K562 (cell line): Measurements from ENCODE around the gene TBCEL. TPM values are rescaled to one million over a fixed set of nuclear protein-coding genes. Genes with fewer than 3 reads are reported as not detected.

ENCODE experiments used
- ATAC-seq: fragments of 200-7000 bp; cut with Tn5 transposase; 3 replicates; pipeline ENCODE4 v1.9.1; 2020; ENCODE audit warnings: moderate library complexity
- BruUV-seq: library from RNA; stranded (reverse); fragments of 400-500 nt; replicated peaks from 2 replicates; lab custom pipeline; 2021; lab: Mats Ljungman, UMichigan
- CTCF ChIA-PET: fragments of 300-600 bp; formaldehyde crosslinking; extraction: SDS; loops from one replicate; lab custom pipeline; 2021; ENCODE audit warnings: low intra/inter-chr PET ratio; lab: Yijun Ruan, JAX
- POLR2A ChIA-PET: fragments of 300-600, 350-650 bp; sonication (Branson Sonifier 250); formaldehyde crosslinking; extraction: SDS; loops from one replicate; lab custom pipeline; 2021; ENCODE audit warnings: antibody characterized with exemption, inconsistent platforms; lab: Yijun Ruan, JAX
- DNase-seq, 4 experiments: peaks; one replicate each; pipeline versions ENCODE4 v3.0.0 to v3.0.0-alpha.2; 2011 to 2018; ENCODE audit warnings: low spot score in 3 of 4, mixed read lengths in 3 of 4; ENCODE audit errors: extremely low read depth in 1 of 4
- FAIRE-seq: peaks from 2 replicates; lab custom pipeline; 2011; peaks lifted over from hg19 to GRCh38; lab: Jason Lieb, UNC
- H2AFZ ChIP-seq: 2 replicates; pipeline ENCODE4 v1.6.0; 2011; ENCODE audit warnings: low read depth, low read length, control low read depth, inconsistent platforms
- H3K27ac ChIP-seq: fragments of 200-600 bp; 3 replicates; pipeline ENCODE4 v1.8.0; 2011; ENCODE audit warnings: low read depth, mild to moderate bottlenecking, control low read depth, inconsistent platforms, low read length, moderate library complexity, mixed read lengths; ENCODE audit errors: extremely low read depth
- H3K27me3 ChIP-seq, 2 experiments: fragments of 300-600 bp in 1 of 2; 2 replicates in 1 of 2; 3 replicates in 1 of 2; pipeline versions ENCODE4 v1.6.0 to v1.8.0; 2011; ENCODE audit warnings: inconsistent platforms in 2 of 2, low read length in 2 of 2, mild to moderate bottlenecking in 1 of 2, mixed read lengths in 1 of 2, moderate library complexity in 1 of 2; ENCODE audit not compliant: control insufficient read depth in 2 of 2, insufficient read depth in 2 of 2
- H3K36me3 ChIP-seq: fragments of 300-600 bp; 3 replicates; pipeline ENCODE4 v1.8.0; 2011; ENCODE audit warnings: mild to moderate bottlenecking, low read length, inconsistent platforms; ENCODE audit not compliant: control insufficient read depth, insufficient read depth
- H3K4me1 ChIP-seq, 2 experiments: fragments of 200-600 bp in 1 of 2; replicated peaks in 1 of 2; 2 replicates in 1 of 2; 3 replicates in 1 of 2; pipeline versions ENCODE4 v1.5.1 to v1.8.0; 2011; ENCODE audit warnings: inconsistent platforms in 2 of 2, low read length in 2 of 2, mild to moderate bottlenecking in 1 of 2, mixed read lengths in 1 of 2, moderate library complexity in 1 of 2; ENCODE audit not compliant: control insufficient read depth in 2 of 2, insufficient read depth in 2 of 2
- H3K4me2 ChIP-seq: 2 replicates; pipeline ENCODE4 v1.6.1; 2011; ENCODE audit warnings: low read length, control low read depth, inconsistent platforms, mixed read lengths; ENCODE audit not compliant: insufficient read depth
- H3K4me3 ChIP-seq: fragments of 200-600 bp; sonication (generic), shearing (Covaris generic); 2 replicates; pipeline ENCODE4 v1.5.1; 2016; ENCODE audit warnings: control low read depth, inconsistent platforms
- H3K79me2 ChIP-seq: fragments of 200-600 bp; 3 replicates; pipeline ENCODE4 v1.8.0; 2011; ENCODE audit warnings: low read length, inconsistent platforms; ENCODE audit not compliant: control insufficient read depth, insufficient read depth
- H3K9ac ChIP-seq, 2 experiments: 2 replicates each; pipeline versions ENCODE4 v1.6.0 to v1.6.1; 2011; ENCODE audit warnings: low read depth in 2 of 2, low read length in 2 of 2, control low read depth in 1 of 2, inconsistent platforms in 1 of 2, mild to moderate bottlenecking in 1 of 2, mixed read lengths in 1 of 2; ENCODE audit not compliant: insufficient read depth in 1 of 2
- H3K9me1 ChIP-seq: one replicate; pipeline ENCODE4 v1.6.0; 2011; ENCODE audit warnings: inconsistent platforms, mild to moderate bottlenecking, low read length, moderate library complexity; ENCODE audit not compliant: control insufficient read depth, insufficient read depth
- H3K9me3 ChIP-seq: replicated peaks from 2 replicates; pipeline ENCODE4 v1.5.1; 2011; ENCODE audit warnings: low read depth, low read length, inconsistent platforms; ENCODE audit not compliant: control insufficient read depth, insufficient read depth
- H4K20me1 ChIP-seq: replicated peaks from 2 replicates; pipeline ENCODE4 v1.6.1; 2011; ENCODE audit warnings: low read length, inconsistent platforms, mixed read lengths; ENCODE audit not compliant: control insufficient read depth, insufficient read depth
- BCOR ChIP-seq: fragments of 450-650 bp; IDR thresholded peaks from 2 replicates; pipeline ENCODE4 v1.6.1; 2016
- CAMTA2 ChIP-seq: fragments of 250-450 bp; sonication (Bioruptor Pico); conservative IDR thresholded peaks from 2 replicates; pipeline ENCODE4 v1.5.1; 2022
- EP300 ChIP-seq: IDR thresholded peaks from 2 replicates; pipeline ENCODE4 v1.6.1; 2012; ENCODE audit warnings: low read length, improper control_type of control experiment
- FOSL1 ChIP-seq: fragments of 200-800 bp; sonication (Bioruptor generic); conservative IDR thresholded peaks from 2 replicates; pipeline ENCODE4 v1.6.1; 2016; ENCODE audit warnings: missing genetic modification characterization, missing compliant biosample characterization
- GATA2 ChIP-seq: sonication (generic); formaldehyde crosslinking; IDR thresholded peaks from 2 replicates; pipeline ENCODE4 v1.4.0; 2020; ENCODE audit warnings: mild to moderate bottlenecking, missing genetic modification reagents
- GATAD2B ChIP-seq: fragments of 450-650 bp; IDR thresholded peaks from 2 replicates; pipeline ENCODE4 v1.6.1; 2017; ENCODE audit warnings: mild to moderate bottlenecking, borderline replicate concordance
- HDAC2 ChIP-seq: fragments of 450-650 bp; IDR thresholded peaks from 2 replicates; pipeline ENCODE4 v1.6.1; 2016; ENCODE audit warnings: mild to moderate bottlenecking
- MCM2 ChIP-seq: fragments of 450-650 bp; IDR thresholded peaks from 2 replicates; pipeline ENCODE4 v1.6.1; 2017; ENCODE audit warnings: low read depth, mild to moderate bottlenecking
- RBM39 ChIP-seq: fragments of 200-400 bp; formaldehyde crosslinking; optimal IDR thresholded peaks from 2 replicates; pipeline ENCODE3; 2018; ENCODE audit warnings: low read depth, low read length
- SRF ChIP-seq, 2 experiments: fragments of 250-450, 450-650 bp in 1 of 2; sonication (Bioruptor Pico) in 1 of 2; sonication (generic) in 1 of 2; formaldehyde crosslinking; IDR thresholded peaks; 2 replicates each; pipeline versions ENCODE4 v1.5.0 to v1.5.1; 2020 to 2022; ENCODE audit warnings: mild to moderate bottlenecking in 1 of 2, missing genetic modification reagents in 1 of 2
- SRSF3 ChIP-seq: fragments of 200-400 bp; formaldehyde crosslinking; IDR thresholded peaks from 2 replicates; pipeline ENCODE4 v1.6.1; 2016; ENCODE audit warnings: mild to moderate bottlenecking, low read length, moderate library complexity; ENCODE audit not compliant: insufficient read depth
- THRAP3 ChIP-seq: fragments of 450-650 bp; IDR thresholded peaks from 2 replicates; pipeline ENCODE4 v1.6.1; 2016; ENCODE audit warnings: mild to moderate bottlenecking, inconsistent platforms, borderline replicate concordance
- YY1 ChIP-seq, 3 experiments: IDR thresholded peaks; 2 replicates each; pipeline ENCODE4 v1.6.1; 2011; ENCODE audit warnings: low read length in 2 of 3, mild to moderate bottlenecking in 2 of 3, moderate library complexity in 2 of 3, borderline replicate concordance in 1 of 3, control low read depth in 1 of 3, low read depth in 1 of 3; ENCODE audit not compliant: insufficient read depth in 3 of 3, insufficient replicate concordance in 2 of 3, control insufficient read depth in 1 of 3, insufficient read length in 1 of 3; ENCODE audit errors: extremely low read depth in 1 of 3
- ZFPM2 ChIP-seq: fragments of 250-450 bp; sonication (Bioruptor Pico); IDR thresholded peaks from 2 replicates; pipeline ENCODE4 v1.5.1; 2022; ENCODE audit warnings: mild to moderate bottlenecking
- ZKSCAN3 ChIP-seq: fragments of 250-450 bp; sonication (Bioruptor Pico); IDR thresholded peaks from 2 replicates; pipeline ENCODE4 v1.4.0; 2020
- ZNF347 ChIP-seq: fragments of 450-650 bp; formaldehyde crosslinking; IDR thresholded peaks from 2 replicates; pipeline ENCODE4 v1.4.0; 2020; ENCODE audit warnings: low read depth, mild to moderate bottlenecking, moderate library complexity
- ZNF589 ChIP-seq: fragments of 200-800 bp; sonication (Bioruptor generic); IDR thresholded peaks from 2 replicates; pipeline ENCODE4 v1.6.1; 2016; ENCODE audit warnings: low read depth, missing genetic modification characterization, missing compliant biosample characterization
- ZNF785 ChIP-seq: fragments of 250-450 bp; sonication (Bioruptor Pico); IDR thresholded peaks from 2 replicates; pipeline ENCODE4 v1.4.0; 2020; ENCODE audit warnings: mild to moderate bottlenecking
- WGBS: fragments of 100-300 bp; shearing (Covaris generic); methylation state at CpG from one replicate; pipeline ENCODE4 v1.1.6; 2016; ENCODE audit warnings: low coverage, mixed read lengths; ENCODE audit not compliant: insufficient coverage; ENCODE audit errors: missing lambda C conversion rate; 5-methylcytosine and 5-hydroxymethylcytosine counted together
- in situ Hi-C: fragments of 300-500 bp; cut with MboI; formaldehyde crosslinking; loops from 4 replicates; pipeline ENCODE4 v1.15.0; 2018; ENCODE audit warnings: inconsistent platforms, mixed read lengths
- intact Hi-C: fragments of 100-400 bp; cut with micrococcal nuclease; formaldehyde crosslinking; loops from 2 replicates; pipeline ENCODE4 v1.14.2; 2022
- polyA plus RNA-seq, 8 experiments: library from polyadenylated mRNA; depleted of rRNA in 4 of 8; stranded (reverse) in 5 of 8; unstranded in 3 of 8; fragments of >200 nt; fragmentation: Nextera tagmentation in 2 of 8; fragmentation: Illumina TruSeq in 1 of 8; extraction: Ambion mirVana in 2 of 8; extraction: Trizol in 1 of 8; gene quantifications; 2 replicates each; pipeline versions ENCODE4 v1.2.1 to v1.2.3, GENCODE V29; 2011 to 2014; ENCODE audit warnings: inconsistent platforms in 1 of 8, missing spikeins in 1 of 8
- total RNA-seq, 7 experiments: library from RNA; depleted of rRNA in 6 of 7; stranded (reverse); fragments of >200 nt in 6 of 7; fragmentation: Illumina TruSeq in 2 of 7; extraction: Trizol in 2 of 7; gene quantifications; 2 replicates each; pipeline versions ENCODE4 v1.2.1 to v1.2.3, GENCODE V29; 2011 to 2021; ENCODE audit warnings: low replicate concordance in 1 of 7
- TF ChIP-seq, protein P1 (sequence below): IDR thresholded peaks from 2 replicates; pipeline ENCODE4 v1.6.1; 2012; ENCODE audit warnings: low read depth, low read length, improper control_type of control experiment, borderline replicate concordance

Gene TBCEL
- total and polyA plus RNA-seq, 9 of the 15 experiments (the other 6 are each of a cell fraction or from before 2014, with no cell fraction given): 0.39 to 2.3 (median 1.4) TPM

DNA sequence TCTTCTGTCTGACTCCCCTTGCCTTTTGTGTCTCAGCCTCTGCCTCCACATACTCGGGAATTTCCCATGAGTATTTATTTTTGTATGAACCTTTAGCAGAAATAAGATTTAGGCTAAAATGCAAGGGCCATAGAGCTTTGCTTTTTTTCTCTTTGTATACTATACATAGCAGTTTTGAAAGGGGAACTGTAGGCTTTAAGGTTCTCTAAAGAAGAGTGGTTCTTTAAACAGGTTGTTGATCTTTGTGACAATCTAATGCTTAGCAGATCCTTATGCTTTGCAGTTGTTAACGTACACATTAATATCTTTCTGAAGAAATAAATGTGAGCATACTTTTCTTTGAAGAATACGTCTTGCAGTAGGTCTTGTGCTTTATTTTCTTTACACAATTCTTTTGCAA, 35.0 kb downstream of the TBCEL start:
- WGBS: 13% methylated on average over 3 of the region's 3 CpGs
- POLR2A ChIA-PET: no interaction called here
- CTCF ChIA-PET: no interaction called here
- no peak overlapping the region for H3K4me3 ChIP-seq
- DNase-seq (no peak), ATAC-seq (no peak), FAIRE-seq (no peak)
- no peaks in the 10 kb centered on the region for H4K20me1 ChIP-seq
- in situ Hi-C loops: no loop called here
- H3K4me1 ChIP-seq: no peaks in the 10 kb centered on the region
- H3K79me2 ChIP-seq: no peaks in the 10 kb centered on the region
- intact Hi-C loops: no loop called here
- H3K9me1 ChIP-seq: no peaks in the 10 kb centered on the region
- no peak overlapping the region for H2AFZ ChIP-seq
- H3K9me3 ChIP-seq: no peaks in the 10 kb centered on the region
- H3K4me2 ChIP-seq: no peak overlapping the region
- no peaks in the 10 kb centered on the region for H3K36me3 ChIP-seq
- TF ChIP-seq HDAC2 (no peak), BCOR (no peak), ZNF347 (CRISPR knock-in tag) (no peak), ZKSCAN3 (CRISPR knock-in tag) (no peak), ZNF785 (CRISPR knock-in tag) (no peak), EP300 (no peak), FOSL1 (tag) (no peak), GATA2 (no peak), MCM2 (no peak), SRSF3 (no peak), THRAP3 (no peak), SRF (CRISPR knock-in tag; IDR thresholded peaks at IDR 0.05) (no peak), YY1 (IDR thresholded peaks at IDR 0.05; ENCODE audit: borderline replicate concordance in 1 of 3, control insufficient read depth in 1 of 3, extremely low read depth in 1 of 3, insufficient read depth in 3 of 3, insufficient read length in 1 of 3, insufficient replicate concordance in 2 of 3, low read depth in 1 of 3, low read length in 2 of 3) (no peak), ZNF589 (CRISPR knock-in tag) (no peak), ZFPM2 (CRISPR knock-in tag) (no peak), RBM39 (no peak), CAMTA2 (CRISPR knock-in tag) (no peak), GATAD2B (no peak)
- TF ChIP-seq, protein P1, sequence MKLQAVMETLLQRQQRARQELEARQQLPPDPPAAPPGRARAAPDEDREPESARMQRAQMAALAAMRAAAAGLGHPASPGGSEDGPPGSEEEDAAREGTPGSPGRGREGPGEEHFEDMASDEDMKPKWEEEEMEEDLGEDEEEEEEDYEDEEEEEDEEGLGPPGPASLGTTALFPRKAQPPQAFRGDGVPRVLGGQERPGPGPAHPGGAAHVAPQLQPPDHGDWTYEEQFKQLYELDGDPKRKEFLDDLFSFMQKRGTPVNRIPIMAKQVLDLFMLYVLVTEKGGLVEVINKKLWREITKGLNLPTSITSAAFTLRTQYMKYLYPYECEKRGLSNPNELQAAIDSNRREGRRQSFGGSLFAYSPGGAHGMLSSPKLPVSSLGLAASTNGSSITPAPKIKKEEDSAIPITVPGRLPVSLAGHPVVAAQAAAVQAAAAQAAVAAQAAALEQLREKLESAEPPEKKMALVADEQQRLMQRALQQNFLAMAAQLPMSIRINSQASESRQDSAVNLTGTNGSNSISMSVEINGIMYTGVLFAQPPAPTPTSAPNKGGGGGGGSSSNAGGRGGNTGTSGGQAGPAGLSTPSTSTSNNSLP: no peak
- H3K27ac ChIP-seq: no peak overlapping the region
- H3K9ac ChIP-seq: no peak overlapping the region
- no peaks in the 10 kb centered on the region for H3K27me3 ChIP-seq
- BruUV-seq: no TSS peak
